T-helper 2 cell (primary cell): Measurements from ENCODE around the gene CERS1.

Experiments used
- DNase-seq, 5 experiments: peaks; one replicate each; pipeline versions ENCODE4 v3.0.0 to v3.0.0-alpha.2; 2012 to 2022

Gene CERS1

GRCh38 chr19:18898607-18899408 lies 2.9 kb upstream of the CERS1 start:
- no peak for DNase-seq

GRCh38 chr19:18898081-18898606 lies 2.2 kb upstream of the CERS1 start:
- no peak for DNase-seq

DNA sequence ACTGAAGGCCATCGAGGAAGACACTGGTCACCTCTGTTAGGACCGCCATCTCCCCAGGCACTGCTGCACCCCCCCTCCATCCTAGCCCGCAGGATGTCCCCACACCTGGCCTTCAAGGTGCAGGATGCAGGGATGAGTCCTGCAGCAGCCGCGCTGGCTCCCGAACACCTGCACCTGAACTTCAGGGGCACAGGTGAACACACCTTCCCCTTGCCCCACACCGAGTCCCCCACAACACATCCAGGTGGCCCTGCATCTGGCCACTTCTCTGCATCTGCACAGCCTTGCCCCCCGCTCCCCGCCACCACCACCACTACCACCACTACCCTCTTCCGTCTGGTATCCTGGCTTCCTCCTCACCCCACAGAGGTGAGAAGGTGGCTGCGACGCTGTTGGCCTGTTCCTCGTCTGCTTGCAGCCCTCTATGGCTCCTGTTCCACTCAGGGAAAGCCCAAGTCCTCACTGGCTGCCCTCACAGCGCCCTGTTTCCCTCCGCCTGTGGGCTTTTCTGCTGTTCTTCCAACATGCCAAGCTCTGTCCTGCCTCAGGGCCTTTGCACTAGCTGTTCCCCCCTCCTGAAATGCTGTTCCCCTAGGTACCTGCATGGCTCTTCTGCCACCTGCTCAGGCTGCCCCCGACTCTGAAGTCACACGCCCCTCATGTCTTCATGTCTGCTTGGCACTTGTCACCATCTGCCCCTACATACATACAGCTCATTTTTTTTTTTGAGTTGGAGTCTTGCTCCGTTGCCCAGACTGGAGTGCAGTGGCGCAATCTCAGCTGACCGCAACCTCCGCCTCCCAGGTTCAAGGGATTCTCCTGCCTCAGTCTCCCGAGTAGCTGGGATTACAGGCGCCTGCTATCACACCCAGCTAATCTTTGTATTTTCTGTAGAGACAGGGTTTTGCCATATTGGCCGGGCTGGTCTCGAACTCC lies 1.4 kb upstream of the CERS1 start:
- DNase-seq, result no peak

DNA sequence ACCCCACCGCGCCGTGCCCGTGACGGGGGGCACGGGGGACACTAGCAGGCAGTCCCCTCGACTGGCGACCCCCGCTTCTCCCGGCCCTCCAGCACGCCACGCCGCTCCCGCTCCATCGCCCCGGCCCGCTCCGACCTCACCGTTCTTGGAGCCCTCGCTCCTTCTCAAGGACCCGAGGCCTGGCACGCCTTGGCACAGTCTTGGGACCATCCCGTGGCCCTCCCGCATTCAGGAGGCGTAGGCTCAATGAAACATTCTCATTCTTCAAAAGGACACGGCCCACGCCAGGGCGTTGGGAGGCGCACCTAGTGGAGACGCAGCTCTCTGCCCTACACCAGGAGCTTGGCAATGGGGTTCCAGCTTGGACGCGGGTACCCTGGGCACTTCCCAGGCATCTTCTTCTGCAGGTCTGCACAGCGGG lies 473 bp upstream of the CERS1 start:
- DNase-seq, result no peak

DNA sequence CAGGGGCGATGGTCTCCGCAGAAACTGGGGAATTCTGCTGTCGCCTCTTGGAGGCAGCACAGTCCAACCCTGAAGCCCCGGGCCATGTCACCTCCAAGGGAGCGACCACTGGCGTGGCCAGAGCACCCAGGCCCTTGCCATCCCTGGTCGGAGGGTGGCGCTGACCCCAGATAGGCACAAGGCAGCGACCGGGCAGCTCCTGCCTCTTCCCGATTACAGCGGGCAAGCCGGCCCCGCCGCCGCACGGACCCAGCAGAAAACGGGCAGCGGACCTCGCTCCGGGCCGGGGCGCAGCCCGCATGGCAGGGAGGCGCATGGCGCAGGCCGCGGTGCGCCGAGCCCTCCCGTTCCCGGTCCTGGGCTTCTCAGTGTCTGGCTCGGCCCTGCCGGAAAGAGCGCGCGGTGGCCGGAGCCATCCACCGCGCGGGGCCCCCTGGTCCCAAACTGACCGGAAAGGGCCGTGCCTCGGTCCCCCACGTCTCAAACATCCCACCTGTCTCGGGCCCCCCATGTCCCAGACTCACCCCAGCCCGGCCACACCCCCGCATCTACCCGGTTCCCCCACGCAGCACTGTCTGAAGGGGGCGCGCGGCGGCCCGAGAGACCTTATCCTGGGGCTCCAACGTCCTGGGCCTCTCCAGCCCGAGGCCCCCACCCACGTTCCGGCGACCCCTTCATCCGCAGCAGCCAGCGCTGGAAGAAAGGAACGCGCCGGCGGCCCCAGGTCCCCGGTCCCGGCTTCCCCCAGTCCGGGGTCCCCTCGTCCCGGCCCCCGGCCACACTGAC lies 727 bp downstream of the CERS1 start:
- no peak for DNase-seq

DNA sequence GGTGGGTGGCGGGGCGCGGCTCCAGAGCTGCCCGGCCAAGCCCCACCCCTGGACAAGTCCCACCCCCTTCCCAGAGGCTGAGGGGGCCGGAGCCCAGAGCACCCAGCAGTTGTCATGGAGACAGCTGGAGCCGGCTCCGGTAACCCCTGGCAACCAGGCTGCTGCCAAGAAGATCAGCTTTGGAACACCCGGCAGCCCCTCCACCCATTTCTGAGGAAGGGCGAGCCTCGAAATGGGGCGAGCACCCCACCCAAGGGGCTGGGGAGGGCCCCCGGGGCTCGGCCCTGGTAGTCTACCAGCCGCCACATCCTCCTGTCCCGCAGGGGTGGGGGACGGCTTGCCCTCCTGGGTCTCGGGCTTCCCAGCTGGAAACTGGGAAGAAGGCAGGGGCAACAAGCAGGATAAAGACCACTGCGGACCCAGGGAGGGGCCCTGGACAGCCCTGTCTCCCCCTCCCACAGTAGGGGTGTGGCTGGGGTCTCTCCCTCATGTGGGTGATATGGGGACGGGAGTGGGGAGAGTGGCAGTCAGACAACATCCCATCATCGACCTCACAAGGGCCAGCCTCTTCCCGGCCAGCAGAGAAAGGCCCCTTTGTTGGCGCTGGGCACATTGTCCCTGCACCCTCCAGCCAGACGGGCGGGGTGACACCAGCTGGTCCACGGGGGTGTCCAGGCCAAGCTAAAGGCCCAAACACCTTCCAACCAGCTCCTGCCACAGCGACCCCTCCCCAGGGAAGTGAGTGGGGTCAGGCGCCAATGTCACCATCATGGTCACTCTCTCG lies 1.5 kb downstream of the CERS1 start:
- no peak for DNase-seq

- DNase-seq, result no peak
Measured at GRCh38 chr19:18893587-18894253, 2.2 kb downstream of the CERS1 start.

GRCh38 chr19:18889949-18890745 lies 5.8 kb downstream of the CERS1 start:
- no peak for DNase-seq

- DNase-seq, result no peak
Measured at GRCh38 chr19:18886972-18887371, 9.0 kb downstream of the CERS1 start.

- no peak for DNase-seq
Measured at GRCh38 chr19:18883526-18884304, 12.2 kb downstream of the CERS1 start.

- no peak for DNase-seq
Measured at GRCh38 chr19:18881491-18881890, 14.5 kb downstream of the CERS1 start.

DNA sequence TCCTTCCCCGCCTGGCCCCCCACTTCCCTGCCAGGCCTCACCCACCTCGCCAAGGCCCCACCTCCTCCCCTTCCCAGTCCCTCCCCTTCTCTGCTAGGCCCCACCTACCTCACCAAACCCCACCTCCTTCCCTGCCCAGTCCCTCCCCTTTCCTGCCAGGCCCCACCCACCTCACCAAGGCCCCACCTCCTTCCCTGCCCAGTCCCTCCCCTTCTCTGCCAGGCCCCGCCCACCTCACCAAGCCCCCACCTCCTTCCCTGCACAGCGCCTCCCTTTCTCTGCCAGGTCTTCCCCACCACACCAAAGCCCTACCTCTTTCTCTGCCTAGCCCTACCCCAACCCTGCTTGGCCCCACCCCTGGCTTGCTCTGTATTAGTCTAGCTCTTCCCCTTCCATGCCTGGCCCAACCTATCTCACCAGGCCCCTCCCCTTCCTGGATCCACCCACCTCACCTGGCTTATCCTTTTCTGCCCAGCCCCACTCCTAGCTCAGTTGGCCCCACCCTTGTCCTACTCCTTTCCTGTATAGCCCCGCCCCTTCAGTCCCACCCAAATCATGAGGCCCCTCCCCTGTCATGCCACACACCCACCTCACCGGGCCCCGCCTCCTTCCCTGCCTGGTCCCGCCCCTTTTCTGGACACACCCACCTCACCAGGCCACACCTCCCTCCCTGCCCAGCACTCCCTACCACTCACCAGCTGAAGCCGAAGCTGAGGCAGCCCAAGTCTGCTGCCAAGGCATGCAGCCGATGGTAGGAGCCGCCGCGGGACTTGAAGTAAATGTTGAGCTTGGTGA lies 16.2 kb downstream of the CERS1 start:
- DNase-seq, result peak in 2 of 5 experiments; percentile 28 to 30

GRCh38 chr19:18878858-18879578 lies 16.9 kb downstream of the CERS1 start:
- no peak for DNase-seq

GRCh38 chr19:18878058-18878797 lies 17.7 kb downstream of the CERS1 start:
- DNase-seq, result no peak

DNA sequence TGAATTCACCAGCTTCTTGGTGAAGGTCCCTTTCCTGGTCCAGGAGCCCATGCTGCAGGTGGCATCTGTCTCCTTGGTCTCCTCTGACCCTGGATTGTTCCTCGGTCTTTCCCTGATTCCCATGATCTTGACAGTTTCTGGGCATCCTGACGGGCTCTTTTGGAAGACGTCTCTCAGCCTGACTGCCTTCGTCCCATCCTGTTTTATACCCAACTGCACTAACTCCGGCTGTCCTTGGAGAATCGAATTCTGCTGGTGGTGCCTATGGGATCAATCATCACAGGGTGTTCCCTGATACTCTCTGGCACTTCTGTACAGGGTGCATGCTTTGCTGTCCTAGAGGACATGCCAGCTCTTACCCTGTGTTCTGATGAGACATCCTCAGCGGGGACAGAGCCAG lies 19.1 kb downstream of the CERS1 start:
- DNase-seq, result no peak

GRCh38 chr19:18875726-18876125 lies 20.2 kb downstream of the CERS1 start:
- DNase-seq, result no peak

GRCh38 chr19:18871543-18871942 lies 24.4 kb downstream of the CERS1 start:
- no peak for DNase-seq
